HG02840 (cell line): ENCODE results near the gene PTPRN2.

Experiments
- ATAC-seq: cut with Tn5 transposase; IDR thresholded peaks from one replicate; pipeline ENCODE4 v1.9.1; 2021; ENCODE audit warnings: mild to moderate bottlenecking, moderate library complexity, moderate number of reproducible peaks; ENCODE audit not compliant: unreplicated experiment, low FRiP score

PTPRN2 gene

DNA sequence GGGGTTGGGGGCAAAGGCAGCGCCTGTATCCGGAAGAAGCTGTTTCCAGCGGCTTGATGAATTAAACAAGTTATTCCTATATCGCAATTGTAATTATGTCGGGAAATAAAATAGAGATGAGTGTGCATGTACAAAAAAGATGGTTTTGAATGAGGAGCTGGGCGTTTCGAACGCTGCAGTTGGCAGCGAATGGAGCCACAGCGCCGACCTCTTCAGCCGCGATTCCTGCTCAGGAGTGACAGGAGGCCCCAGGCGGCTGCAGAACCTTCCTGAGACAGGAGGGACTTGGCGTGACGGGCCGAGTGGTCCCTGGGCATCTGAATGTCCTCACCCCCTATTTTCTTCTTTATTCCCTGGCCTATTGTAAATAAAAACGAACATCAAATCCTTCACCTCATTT lies 1065.9 kb downstream of the PTPRN2 start:
- no peak for ATAC-seq

DNA sequence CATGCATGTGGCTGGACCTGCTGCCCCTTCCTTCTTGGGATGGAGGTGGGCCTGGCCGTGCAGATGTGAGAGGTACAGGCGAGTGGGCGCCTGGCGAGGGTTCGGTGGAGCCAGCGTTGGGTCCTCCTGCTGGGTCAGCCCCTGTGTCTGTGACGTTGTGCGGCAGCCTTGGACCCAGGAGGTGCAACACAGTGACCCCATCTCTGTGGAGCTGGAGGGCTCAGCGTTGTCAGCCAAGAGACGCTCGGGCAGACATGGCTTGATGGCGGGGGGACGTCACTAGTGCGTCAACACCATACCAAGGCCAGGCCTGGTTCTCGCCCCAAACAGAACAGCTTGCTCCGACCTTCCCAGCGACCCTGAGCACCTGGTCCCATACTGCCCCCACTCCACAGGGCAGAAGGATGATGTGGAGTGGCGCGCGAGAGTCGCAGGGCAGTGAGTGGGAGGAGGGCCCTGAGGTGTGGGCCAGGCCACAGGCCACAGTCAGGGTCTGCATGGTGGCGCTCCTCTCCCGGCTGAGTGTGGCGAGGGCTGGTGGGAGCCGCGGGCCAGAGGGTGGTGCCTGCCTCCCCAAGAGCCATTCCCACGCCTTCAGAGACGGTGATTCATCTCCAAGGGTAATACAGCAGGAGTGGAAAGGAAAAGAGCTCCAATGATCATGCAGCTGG lies 1066.4 kb downstream of the PTPRN2 start:
- no peak for ATAC-seq

GRCh38 chr7:157520249-157520648 lies 1067.4 kb downstream of the PTPRN2 start:
- peak; percentile 88 for ATAC-seq

GRCh38 chr7:157519798-157520244 lies 1067.8 kb downstream of the PTPRN2 start:
- ATAC-seq: no peak

GRCh38 chr7:157519246-157519645 lies 1068.4 kb downstream of the PTPRN2 start:
- ATAC-seq: no peak

GRCh38 chr7:157518514-157519175 lies 1069.0 kb downstream of the PTPRN2 start:
- ATAC-seq: no peak

DNA sequence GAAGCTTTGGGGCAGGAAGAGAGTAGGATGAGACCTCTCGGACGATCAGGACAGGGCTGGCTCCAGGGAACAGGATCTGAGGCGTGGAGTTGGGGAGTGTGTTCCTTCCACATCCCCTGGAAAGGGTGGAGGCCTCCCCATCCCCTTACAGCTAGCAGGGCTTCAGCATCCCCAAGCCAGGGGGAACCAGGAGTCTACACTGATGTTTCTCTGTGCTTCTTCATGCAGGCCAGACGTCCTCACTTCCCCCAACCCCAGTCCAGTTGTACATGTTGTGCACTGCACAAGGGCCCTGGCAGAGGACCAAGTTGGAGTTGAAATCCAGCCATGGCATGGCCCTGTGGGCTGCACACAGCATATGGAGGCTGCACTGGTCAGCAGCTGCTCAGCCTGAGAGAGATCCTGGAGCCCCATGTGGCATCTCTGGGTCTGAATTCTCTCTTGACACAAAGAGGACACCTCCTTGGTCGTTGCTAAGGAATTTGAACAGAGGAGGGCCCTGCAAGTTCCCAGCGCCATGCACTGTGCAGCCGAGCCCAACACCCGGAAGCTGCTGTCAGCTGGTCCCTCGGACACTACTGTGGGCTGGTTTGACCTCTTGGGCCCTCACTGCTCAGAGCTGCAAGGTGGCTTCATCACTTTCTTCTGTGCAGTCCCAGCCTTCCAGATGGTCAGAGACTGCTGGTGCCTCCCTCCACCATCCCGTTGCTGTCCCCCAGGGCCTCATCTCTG lies 1069.7 kb downstream of the PTPRN2 start:
- ATAC-seq: no peak

DNA sequence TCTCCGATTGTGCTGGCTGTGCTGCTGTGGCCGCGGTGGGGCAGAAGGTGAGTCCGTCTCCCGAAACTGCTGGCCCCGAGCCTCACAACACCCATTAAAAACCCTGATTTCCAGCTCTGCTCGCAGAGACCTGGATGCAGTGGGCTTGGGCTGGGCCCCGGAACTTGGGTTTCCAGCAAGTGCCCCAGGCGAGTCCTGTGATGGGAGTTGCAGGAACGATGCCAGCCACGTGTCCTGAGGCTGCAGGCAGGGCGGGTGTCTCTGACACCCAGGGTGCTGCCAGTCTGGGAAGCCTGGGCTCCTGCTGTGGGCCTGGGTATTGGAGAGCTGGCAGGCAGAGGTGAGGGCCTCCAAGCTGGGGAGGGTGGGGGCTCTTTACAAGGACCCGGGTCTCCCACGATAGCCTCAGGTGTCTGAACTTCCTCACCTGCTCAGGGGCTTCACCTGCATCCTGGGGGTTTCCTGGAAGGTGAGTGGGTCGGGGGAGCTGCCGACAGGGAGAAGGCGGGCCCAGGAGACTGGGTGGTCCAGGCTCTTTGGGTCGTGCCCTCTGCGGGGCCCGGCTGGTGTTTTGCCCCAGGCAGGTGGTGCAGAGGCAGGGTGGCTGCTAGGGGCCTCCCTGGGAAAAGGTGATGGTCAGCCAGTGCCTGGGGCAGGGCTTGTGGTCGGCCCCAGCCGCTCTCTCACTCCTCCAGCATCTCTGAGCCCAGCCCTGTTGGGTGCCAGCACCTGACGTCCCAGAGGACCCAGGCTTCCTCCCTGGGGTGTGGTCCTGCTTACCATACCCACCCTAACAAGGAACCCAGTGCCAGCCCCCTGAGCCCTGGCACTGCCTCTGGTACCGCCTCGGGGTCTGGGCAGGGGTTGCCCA lies 1070.5 kb downstream of the PTPRN2 start:
- ATAC-seq: no peak

- no peak for ATAC-seq
Measured at GRCh38 chr7:157516311-157516710, 1071.3 kb downstream of the PTPRN2 start.

GRCh38 chr7:157515342-157516041 lies 1072.1 kb downstream of the PTPRN2 start:
- no peak for ATAC-seq

DNA sequence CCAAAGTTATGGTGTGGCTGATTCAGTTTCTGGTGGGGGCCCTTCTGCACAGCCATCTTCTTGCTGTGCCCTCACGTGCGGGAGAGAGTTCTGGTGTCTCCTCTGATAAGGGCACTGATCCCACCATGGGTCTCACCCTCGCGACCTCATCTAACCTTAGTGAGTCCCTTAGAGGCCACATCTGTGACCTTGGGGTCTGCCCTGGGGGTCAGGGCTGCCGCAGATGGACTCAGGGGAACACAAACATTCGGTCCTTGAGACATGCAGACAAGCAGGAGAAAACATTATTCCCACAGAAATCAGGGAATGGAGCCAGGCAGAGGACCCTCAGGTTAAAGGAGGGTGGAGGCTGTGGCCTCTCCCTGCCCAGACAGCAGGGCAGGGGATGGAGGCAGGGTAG lies 1072.9 kb downstream of the PTPRN2 start:
- no peak for ATAC-seq

DNA sequence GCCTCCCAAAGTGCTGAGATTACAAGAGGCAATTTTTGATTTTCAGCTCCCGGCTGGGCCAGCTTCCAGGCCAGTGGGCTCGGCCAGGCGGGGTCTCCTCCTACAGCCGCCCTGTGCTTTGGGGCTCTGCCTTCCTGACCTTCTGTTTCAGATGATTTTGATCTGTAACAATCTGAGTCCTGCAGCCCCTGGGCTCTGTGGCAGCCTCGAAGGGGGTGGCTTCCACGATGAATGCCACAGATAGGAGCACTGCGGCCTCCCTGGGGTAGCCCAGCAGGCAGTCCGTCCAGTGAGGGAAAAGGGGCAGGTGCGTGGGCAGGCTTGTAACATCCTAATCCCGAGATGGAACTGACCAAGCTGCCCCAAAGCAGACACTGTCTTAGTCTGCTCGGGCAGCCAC lies 1073.3 kb downstream of the PTPRN2 start:
- ATAC-seq: no peak

GRCh38 chr7:157513682-157514081 lies 1073.9 kb downstream of the PTPRN2 start:
- no peak for ATAC-seq

DNA sequence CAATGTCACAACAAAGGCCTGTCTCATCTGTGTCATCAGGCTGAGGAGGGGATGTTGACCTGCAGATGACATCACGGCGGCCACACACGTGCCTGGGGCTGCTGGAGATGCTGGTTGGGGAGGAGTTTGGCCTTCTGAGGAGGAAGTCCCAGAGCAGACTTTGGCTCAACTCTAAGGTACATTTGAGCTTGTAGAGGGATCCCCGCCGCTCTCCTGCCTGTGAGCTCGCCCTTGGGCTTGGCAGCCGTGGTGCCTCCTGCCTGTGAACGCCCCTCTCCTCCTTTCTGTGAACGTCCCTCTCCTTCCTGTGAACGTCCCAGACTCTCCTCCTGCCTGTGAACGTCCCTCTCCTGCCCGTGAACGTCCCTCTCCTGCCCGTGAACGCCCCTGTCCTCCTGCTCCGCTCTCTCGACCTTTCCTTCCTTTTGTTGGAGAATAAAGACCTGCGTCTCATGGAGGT lies 1074.4 kb downstream of the PTPRN2 start:
- no peak for ATAC-seq

- no peak for ATAC-seq
Measured at GRCh38 chr7:157509226-157509625, 1078.4 kb downstream of the PTPRN2 start.

- no peak for ATAC-seq
Measured at GRCh38 chr7:157508477-157508881, 1079.1 kb downstream of the PTPRN2 start.

DNA sequence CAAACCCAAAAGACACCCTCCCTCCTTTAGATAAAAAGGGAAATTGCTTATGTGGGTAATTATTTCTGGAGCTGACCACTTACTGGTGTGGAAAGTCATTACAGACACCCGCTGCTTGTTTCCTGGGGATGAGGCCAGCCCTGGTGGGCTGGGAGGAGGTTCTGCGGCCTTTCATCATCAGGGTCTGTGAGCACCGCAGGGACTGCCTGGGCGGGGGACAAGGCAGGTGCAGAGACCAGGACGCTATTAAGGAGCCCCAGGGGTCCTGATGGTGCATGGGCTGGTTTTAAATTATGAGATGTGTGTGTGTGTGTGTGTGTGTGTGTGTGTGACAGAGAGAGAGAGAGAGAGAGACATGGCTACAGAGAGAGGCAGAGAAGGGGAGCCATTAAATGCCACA lies 1079.6 kb downstream of the PTPRN2 start:
- no peak for ATAC-seq

DNA sequence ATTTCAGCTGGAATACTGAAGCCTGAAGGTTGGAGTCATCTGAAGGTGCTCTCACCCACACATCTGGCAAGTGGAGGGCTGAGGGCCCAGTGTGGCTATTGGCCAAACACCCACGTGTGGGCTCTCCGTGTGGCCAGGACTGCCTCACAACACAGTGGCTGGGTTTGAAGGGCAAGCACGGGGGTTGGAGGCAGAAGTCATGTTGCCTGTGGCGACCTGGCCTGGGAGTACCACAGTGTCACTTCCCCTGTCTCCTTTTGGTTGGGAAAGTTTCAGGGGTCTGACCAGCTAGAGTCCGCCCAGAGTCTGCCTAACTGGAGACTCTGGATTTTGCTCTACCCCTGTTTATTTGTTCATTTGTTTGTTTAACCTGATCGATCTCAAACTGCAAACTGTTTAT lies 1081.4 kb downstream of the PTPRN2 start:
- ATAC-seq: no peak

DNA sequence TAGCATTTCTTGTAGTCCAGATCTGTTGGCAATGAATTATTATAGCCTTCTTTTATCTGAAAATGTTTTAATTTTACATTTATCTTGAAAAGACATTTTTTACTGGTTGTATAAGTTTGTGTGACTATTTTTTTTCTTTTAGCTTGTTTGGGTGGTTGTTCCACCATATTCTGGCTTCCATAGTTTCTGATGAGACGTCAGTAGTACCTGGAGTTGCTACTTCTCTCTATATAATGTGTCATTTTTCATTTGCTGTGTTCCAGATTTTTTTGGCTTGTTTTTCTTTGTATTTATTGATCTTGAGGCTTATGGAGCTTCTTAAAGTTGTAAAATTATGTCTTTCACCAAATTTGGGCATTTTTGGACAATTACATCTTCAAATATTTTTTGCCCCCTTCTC lies 1082.0 kb downstream of the PTPRN2 start:
- ATAC-seq: no peak

DNA sequence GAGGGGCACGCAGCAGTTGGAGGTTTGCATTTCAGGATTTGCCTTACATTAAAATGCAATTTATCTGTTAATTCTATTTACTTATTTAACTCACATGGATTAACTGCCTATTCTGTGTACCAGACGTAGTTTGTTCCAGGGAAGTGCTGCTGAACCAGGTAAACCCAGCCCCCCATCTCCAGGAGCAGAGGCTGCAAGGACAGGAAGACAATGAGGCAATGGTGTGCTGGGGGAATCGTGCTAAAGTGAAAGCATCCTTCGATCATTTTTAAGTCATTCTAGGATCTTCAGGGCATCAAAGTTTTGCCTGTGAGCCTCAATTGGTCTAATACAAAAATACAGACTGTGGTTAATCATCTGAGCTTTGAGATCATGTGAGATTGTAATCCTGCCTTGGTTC lies 1084.4 kb downstream of the PTPRN2 start:
- no peak for ATAC-seq
